KG1 (cell line): ENCODE measurements around the gene DACT1.

ENCODE experiments used
- DNase-seq: peaks from one replicate; lab custom pipeline; 2025; lab: John Stamatoyannopoulos, UW

The DACT1 gene

DNA sequence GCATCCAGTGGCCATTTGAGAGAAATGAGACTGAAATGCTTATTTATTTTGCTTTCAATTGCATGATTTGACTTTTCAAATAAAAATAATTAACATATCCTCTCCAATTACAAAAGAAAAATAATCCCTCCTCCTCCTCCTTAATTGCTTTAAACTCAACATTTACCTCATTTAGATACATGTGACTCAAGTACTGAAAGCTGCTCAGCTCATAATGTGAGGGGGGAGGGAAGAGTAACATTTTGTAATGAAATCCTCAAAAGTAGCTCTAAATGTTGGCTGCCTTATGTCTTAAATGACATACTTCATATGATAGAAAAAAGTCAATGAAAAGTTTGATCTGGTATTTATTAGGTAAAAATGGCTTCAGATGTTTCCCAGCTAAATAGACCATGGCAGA lies 29.0 kb downstream of the DACT1 start:
- DNase-seq, result no peak

- no peak for DNase-seq
These were observed 30.1 kb downstream of the DACT1 start for GRCh38 chr14:58667900-58668299.

DNA sequence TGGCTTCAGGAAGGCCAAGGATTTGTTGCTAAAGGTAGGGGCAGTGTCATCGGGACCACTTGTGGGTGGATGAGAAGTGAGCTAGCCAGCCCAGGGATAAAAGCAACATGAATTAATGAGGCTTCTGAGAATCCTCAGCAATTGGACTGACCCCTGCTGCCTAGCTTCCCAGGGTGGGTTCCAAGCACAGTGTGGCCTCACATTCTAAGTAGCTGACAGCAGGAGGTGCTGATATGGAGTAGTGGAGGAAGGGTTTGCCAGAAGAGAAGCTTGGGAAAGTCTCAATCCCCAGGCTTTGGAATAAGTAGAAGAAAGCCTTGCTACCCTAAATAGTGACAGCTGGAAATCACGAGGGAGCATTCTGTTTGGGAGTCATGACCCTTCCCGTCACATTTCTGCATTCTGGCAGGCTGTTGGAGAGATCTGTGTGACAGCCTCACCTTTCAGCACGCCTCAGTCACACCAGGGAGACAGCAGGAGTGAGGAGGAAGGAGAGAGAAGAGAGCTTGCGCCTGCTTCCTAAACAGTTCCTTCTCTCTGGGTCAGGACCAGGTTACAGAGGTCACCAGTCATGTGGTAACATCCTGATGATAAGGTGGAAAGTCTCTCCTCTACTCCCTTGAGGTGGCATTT lies 31.2 kb downstream of the DACT1 start:
- no peak for DNase-seq

GRCh38 chr14:58669556-58670200 lies 31.9 kb downstream of the DACT1 start:
- DNase-seq, result no peak

GRCh38 chr14:58671024-58671423 lies 33.3 kb downstream of the DACT1 start:
- no peak for DNase-seq

DNA sequence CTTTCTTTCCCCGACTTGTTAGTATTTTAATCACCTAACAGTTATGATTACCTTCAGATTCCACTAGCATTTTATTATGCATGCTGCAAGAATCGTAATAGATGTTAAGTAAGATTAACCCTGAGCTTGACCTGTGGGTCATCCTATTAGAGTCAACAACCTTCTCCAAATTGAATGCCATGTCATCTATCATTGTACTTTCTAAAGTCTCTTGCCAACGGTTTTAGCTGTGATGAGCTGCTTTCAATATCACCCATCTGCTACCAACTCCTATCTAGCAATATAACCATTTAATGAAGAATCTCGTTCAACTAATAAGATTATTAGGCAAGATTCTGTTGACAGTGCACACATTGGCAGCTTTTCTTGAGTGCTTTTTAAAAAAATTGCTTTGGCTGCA lies 33.7 kb downstream of the DACT1 start:
- no peak for DNase-seq

GRCh38 chr14:58673722-58674121 lies 36.0 kb downstream of the DACT1 start:
- no peak for DNase-seq

- no peak for DNase-seq
These were observed 39.2 kb downstream of the DACT1 start for GRCh38 chr14:58677001-58677400.

DNA sequence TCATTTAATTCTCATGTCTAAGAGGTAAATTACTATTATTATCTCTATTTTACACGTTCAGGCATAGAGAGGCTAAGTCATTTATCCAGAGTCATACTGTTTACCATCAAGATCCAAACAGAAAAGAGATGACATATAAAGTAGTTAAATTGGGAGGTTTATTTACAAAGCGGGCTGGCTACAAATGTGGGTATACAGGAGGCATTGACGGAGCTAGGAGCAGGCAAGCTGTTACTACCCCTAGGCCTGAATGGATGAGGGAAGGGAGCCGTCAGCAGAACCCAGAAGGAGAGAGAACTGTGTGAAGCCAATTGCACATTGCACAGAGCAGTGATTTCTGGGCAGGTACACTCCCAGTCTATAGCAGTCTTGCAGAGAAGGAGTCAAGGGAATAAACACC lies 39.8 kb downstream of the DACT1 start:
- DNase-seq, result no peak

GRCh38 chr14:58677996-58678395 lies 40.2 kb downstream of the DACT1 start:
- DNase-seq, result no peak

DNA sequence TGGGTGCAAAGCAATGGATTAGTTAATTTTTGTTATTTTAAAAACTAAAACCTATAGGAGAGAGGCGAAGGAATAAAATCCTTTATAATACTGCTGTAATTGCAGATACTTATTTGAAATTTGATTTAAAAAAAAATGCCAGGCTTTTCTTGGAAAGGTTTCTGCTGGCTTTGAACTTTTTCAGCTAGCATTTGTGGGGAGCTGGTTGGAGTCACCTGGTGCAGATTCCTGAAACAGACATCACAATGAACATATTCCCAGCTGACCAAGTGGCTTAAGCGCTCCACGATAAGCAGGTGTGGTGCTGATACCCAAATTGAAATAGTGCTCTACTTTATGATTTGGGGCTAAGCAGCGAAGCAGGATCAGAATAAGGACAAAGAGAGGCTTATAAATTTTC lies 42.9 kb downstream of the DACT1 start:
- DNase-seq, result no peak

- DNase-seq, result no peak
These were observed 49.6 kb downstream of the DACT1 start for GRCh38 chr14:58687232-58687795.

GRCh38 chr14:58690801-58691516 lies 53.2 kb downstream of the DACT1 start:
- no peak for DNase-seq

DNA sequence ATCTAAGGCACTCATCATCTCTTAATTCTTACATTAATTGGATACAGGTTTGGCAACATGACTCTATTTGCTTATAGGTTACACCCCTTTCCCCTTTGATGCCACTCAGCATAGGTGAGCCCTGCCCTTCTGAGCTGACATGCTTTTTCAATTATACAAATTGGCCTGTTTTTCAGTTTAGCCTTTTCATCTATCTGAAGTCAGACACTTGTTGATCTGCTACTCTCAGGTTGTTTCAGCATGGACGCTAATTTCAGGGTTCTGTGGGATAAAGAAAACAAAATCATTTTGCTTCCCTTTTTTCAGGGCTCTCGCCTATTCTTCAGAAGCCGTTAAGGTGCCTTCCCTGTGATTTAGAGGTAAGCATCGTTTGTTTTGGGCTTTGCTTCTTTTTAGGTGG lies 55.3 kb downstream of the DACT1 start:
- no peak for DNase-seq

DNA sequence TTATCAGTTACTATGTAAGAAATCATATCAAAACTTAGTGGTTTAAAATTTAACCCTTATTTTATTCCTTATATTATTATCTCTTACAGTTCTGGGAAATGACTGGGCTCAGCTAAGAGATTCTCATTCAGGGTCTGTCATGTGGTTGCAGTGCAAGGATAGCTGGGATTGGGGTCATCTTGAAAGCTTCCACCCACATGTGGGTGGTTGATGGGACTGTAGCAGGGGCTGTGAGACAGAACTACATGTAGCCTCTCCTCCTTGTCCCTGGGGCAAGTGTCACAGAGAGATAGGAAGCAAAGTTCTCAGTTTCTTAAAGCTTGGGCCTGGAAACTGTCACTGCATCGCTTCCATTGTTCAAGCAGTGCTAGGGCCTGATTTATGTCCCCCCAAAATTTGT lies 57.8 kb downstream of the DACT1 start:
- no peak for DNase-seq

GRCh38 chr14:58697266-58697929 lies 59.6 kb downstream of the DACT1 start:
- DNase-seq, result no peak
